Subcutaneous abdominal adipose tissue (tissue), 5 donors: Measurements from ENCODE around the gene SSX3.
"Not testable (repeated sequence)": the region's sequence is repeated elsewhere in the genome, so short reads cannot be mapped to it uniquely, and the experiment has no call there.

ENCODE experiments used
- H3K27ac ChIP-seq: one replicate; pipeline ENCODE4 v1.7.0; 2013; ENCODE audit warnings: low read depth, mild to moderate bottlenecking, inconsistent platforms, low read length, moderate library complexity
- H3K27me3 ChIP-seq, 5 donors: one replicate each; pipeline ENCODE4 v1.7.0; 2013; ENCODE audit warnings: low read length in 5 of 5, inconsistent platforms in 1 of 5; ENCODE audit not compliant: control insufficient read depth in 5 of 5, insufficient read depth in 4 of 5
- H3K36me3 ChIP-seq, 5 donors: one replicate each; pipeline ENCODE4 v1.7.0; 2013; ENCODE audit warnings: low read length in 5 of 5; ENCODE audit not compliant: control insufficient read depth in 5 of 5, insufficient read depth in 5 of 5
- H3K4me1 ChIP-seq, 5 donors: one replicate each; pipeline ENCODE4 v1.7.0; 2013; ENCODE audit warnings: low read length in 5 of 5, mild to moderate bottlenecking in 3 of 5, moderate library complexity in 1 of 5; ENCODE audit not compliant: control insufficient read depth in 5 of 5, insufficient read depth in 5 of 5
- H3K4me3 ChIP-seq, 5 donors: one replicate each; pipeline ENCODE4 v1.7.0; 2013; ENCODE audit warnings: low read length in 5 of 5, low read depth in 1 of 5
- H3K9ac ChIP-seq, 5 donors: one replicate each; pipeline ENCODE4 v1.7.0; 2013; ENCODE audit warnings: low read length in 5 of 5, mild to moderate bottlenecking in 4 of 5, moderate library complexity in 3 of 5
- H3K9me3 ChIP-seq, 5 donors: one replicate each; pipeline ENCODE4 v1.7.0; 2013; ENCODE audit warnings: low read length in 5 of 5; ENCODE audit not compliant: control insufficient read depth in 5 of 5
- donor health status: healthy.
- donor health status: healthy.
- donor health status: healthy.
- donor health status: healthy.
- donor health status: healthy.

SSX3 gene, protein sequence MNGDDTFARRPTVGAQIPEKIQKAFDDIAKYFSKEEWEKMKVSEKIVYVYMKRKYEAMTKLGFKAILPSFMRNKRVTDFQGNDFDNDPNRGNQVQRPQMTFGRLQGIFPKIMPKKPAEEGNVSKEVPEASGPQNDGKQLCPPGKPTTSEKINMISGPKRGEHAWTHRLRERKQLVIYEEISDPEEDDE

DNA sequence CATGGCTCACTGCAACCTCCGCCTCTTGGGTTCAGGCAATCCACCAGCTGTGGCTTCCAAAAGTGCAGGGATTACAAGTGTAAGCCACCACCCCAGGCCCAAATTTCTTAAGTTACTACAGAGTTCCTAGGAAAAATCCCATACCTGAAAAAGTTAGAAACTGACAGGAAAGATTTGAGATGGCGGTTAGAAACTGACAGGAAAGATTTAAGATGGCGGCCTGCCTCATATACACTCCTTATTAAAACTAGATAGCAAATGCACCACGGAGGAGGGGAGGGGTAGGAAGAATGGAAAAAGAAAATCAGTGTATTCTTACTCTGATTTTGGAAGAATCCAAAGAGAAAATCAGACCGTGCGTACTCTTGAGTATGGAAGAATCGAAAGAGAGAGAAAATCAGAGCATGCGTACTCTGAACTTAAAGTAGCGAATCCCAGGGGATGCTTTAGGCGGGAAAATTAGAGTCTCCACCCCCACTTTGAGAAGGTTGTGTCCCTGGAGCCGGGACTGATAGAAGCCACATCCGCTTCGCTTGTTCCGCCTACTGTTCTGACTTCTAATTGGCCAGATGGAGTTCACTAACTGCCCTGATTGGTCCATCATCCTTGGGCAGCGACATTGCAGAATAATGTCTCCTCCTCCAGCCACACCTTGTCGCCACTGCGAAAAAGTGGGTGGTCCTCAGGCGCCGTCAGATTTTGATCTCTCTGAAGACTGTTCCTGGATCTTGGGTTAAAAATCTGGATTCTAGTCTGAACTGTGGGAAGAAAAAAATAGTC is at the start of gene SSX3:
Gene SSX3 (minus strand): TSS at position 389 of the 780 bp plus-strand sequence. CDS start 1,454 bp downstream, outside the sequence.
- not testable (repeated sequence) for H3K9me3 ChIP-seq, H3K4me3 ChIP-seq, H3K4me1 ChIP-seq, H3K36me3 ChIP-seq, H3K27me3 ChIP-seq, H3K9ac ChIP-seq, H3K27ac ChIP-seq

DNA sequence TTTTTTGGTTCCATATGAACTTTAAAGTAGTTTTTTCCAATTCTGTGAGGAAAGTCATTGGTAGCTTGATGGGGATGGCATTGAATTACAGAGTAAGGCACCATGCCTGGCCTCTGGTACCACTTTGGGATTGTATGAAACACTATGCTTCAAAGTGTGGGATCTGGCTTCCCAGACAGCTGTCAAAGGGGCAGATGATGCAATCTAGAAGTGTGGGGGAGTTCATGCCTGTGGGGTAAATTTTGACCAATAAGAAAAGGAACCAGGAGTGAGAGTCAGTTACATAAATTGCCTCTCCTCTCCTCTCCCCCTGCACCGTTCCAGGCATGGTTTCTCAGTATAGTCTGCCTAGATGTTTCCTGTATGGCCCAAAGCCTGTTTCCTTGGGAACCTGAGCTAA is 41.3 kb upstream of the SSX3 start:
- not testable (repeated sequence) for H3K9ac ChIP-seq, H3K36me3 ChIP-seq, H3K4me3 ChIP-seq, H3K4me1 ChIP-seq, H3K27me3 ChIP-seq, H3K27ac ChIP-seq, H3K9me3 ChIP-seq

DNA sequence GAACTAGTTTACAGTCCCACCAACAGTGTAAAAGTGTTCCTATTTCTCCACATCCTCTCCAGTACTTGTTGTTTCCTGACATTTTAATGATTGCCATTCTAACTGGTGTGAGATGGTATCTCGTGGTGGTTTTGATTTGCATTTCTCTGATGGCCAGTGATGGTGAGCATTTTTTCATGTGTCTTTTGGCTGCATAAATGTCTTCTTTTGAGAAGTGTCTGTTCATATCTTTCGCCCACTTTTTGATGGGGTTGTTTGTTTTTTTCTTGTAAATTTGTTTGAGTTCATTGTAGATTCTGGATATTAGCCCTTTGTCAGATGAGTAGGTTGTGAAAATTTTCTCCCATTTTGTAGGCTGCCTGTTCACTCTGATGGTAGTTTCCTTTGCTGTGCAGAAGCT is 40.4 kb upstream of the SSX3 start:
- not testable (repeated sequence) for H3K27ac ChIP-seq, H3K9ac ChIP-seq, H3K4me3 ChIP-seq, H3K4me1 ChIP-seq, H3K9me3 ChIP-seq, H3K27me3 ChIP-seq, H3K36me3 ChIP-seq

DNA sequence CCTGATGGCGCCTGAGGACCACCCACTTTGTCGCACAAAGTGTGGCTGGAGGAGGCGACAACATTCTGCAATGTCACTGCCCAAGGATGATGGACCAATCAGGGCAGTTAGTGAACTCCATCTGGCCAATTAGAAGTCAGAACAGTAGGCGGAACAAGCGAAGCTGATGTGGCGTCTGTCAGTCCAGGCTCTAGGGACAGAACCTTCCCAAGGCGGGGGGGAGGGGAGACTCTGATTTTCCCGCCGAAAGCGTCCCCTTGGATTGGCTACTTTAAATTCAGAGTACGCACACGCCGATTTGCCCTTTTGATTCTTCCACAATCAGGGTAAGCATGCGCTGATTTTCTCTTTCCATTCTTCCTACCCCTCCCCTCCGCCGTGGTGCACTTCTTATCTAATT is 26.7 kb upstream of the SSX3 start, which contains the start of gene SSX4:
Gene SSX4 (plus strand): TSS at position 301 of the 400 bp plus-strand sequence. CDS start 515 bp downstream, outside the sequence.
- H3K27me3 ChIP-seq, H3K4me3 ChIP-seq, H3K9me3 ChIP-seq, H3K36me3 ChIP-seq, H3K27ac ChIP-seq, H3K4me1 ChIP-seq, H3K9ac ChIP-seq: not testable (repeated sequence)

DNA sequence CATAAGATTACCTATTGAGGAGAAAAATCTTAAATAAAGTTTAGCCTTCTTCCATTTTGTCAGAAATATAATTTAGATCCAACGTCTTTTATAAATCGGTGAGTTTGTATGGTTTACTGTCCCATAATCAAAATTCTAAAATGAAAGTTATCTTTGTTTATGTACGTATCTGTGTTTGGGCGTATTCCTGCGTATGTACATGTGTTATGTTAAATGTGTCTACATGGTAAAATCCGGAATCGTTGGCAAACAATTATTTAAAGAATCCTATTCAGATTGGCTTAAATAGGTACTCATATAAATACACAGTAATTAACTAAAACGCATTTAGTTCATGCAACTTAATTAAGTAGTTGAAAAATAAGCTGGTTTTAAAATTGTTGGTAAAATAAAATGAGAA is 13.9 kb upstream of the SSX3 start:
- not testable (repeated sequence) for H3K9me3 ChIP-seq, H3K4me1 ChIP-seq, H3K27me3 ChIP-seq, H3K36me3 ChIP-seq, H3K27ac ChIP-seq, H3K4me3 ChIP-seq, H3K9ac ChIP-seq

DNA sequence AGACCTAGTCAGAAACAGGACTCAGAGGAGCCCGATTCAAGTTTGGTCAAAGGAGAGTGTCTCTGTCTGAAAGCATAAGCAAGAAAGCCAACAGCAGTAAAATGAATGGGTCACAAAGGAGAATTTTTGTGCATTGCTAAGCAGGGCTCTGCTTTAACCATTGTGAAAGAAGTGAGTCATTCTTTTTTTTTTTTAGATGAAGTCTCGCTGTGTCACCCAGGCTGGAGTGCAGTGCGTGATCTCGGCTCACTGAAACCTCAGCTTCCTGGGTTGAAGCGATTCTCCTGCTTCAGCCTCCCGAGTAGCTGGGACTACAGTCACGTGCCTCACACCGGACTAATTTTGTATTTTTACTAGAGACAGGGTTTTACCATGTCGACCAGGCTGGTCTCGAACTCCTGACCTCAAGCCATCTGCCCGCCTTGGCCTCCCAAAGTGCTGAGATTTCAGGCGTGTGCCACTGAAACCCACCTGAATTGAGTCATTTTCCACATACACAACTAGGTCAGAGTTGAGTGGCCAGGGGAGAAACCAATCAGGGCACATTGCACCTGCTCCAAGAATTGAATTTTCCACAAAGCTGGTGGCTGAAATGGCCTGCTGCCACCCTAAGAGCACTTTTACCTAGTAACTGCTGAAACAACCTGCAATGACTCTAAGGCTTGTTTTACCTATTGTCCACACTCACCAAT is 11.4 kb upstream of the SSX3 start:
- not testable (repeated sequence) for H3K4me1 ChIP-seq, H3K9ac ChIP-seq, H3K27me3 ChIP-seq, H3K27ac ChIP-seq, H3K4me3 ChIP-seq, H3K9me3 ChIP-seq, H3K36me3 ChIP-seq

DNA sequence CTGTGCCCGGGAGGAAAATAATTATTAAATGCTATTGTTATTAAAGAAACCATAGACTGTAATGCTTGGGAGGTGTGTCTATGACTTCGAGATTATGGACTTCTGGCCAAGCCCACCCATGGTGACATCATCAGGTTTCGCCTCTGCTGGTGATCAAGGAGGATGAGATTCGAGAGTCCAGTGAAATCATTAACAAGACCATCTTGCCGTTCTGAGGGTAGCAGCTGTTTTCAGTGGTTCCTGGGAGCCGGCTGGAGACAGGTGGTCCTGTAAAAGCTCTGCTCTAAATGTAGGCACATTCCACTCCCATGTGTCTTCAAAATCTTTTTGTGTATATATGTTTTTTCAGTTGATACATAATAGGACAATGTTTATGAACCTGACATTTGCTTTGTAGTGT is 2.8 kb upstream of the SSX3 start:
- not testable (repeated sequence) for H3K36me3 ChIP-seq, H3K9ac ChIP-seq, H3K27me3 ChIP-seq, H3K4me3 ChIP-seq, H3K4me1 ChIP-seq, H3K27ac ChIP-seq, H3K9me3 ChIP-seq

DNA sequence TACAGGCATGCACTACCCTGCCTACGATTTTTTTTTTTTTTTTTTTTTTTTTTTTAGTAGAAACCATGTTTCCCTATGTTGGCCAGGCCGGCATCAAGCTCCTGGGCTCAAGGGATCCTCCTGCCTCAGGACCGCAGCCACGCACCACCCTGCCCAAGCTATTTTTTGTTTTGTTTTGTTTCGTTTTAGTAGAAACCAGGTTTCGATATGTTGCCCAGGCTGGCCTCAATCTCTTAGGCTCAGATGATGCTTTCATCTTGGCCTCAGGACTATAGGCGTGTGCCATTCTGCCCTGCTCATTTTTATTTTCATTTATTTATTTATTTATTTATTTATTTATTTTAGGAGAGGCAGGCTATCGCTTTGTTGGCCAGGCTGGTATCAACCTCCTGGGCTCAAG is 1.2 kb upstream of the SSX3 start:
- no peak overlapping the region for H3K4me3 ChIP-seq
- H3K27me3 ChIP-seq, result no peaks in the 10 kb centered on the region

DNA sequence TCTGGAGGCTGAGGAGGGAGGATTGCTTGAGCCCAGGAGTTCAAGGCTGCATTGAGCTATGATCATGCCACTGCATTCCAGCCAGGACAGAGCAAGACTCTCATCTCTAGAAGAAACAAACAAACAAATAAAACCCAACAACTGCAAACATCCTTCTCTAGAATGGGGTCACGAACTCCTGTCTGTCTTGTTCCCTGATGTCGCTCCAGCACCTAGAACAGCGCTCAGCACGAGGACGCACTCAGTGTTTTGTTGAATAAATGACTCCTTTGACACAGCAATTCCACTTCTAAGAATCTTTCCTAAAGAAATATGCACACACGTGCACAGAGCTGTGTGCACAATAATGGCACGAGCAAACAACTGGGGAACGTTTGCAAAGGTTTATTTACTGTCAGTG is 10.4 kb downstream of the SSX3 start:
- not testable (repeated sequence) for H3K4me3 ChIP-seq, H3K36me3 ChIP-seq, H3K27ac ChIP-seq, H3K4me1 ChIP-seq, H3K9me3 ChIP-seq, H3K27me3 ChIP-seq, H3K9ac ChIP-seq

More for the DNA sequence above, 1.2 kb upstream of the SSX3 start:
- Histone ChIP-seq H3K4me1 (no peaks in the 10 kb centered on the region), H3K9ac (no peak overlapping the region), H3K9me3 (no peaks in the 10 kb centered on the region), H3K36me3 (no peaks in the 10 kb centered on the region), H3K27ac (no peak overlapping the region)

DNA sequence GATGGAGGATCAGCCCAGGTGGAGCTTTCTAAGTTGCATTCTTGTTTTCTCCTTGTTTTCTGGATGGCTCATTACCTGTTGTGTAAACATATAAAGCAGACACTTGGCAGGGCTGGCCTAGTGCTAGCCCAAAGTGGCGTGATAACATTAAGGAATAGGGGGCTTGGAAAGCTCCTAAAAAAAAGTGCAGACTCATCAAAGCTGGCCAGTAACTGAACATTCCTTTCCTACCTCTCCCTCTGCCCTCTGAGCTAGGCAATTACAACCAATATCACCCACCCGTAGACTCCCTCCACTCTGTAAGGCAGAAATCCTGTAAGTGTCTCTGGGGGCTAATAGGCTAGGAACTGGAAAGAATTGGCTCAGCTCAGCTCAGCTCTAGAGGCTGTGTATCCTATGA is 42.5 kb downstream of the SSX3 start:
- not testable (repeated sequence) for H3K27ac ChIP-seq, H3K9me3 ChIP-seq, H3K4me3 ChIP-seq, H3K36me3 ChIP-seq, H3K4me1 ChIP-seq, H3K9ac ChIP-seq, H3K27me3 ChIP-seq
